PC-3 (cell line): ENCODE data around the gene TMEM181. TPM values are rescaled to one million over a fixed set of nuclear protein-coding genes. Genes with fewer than 3 reads are reported as not detected.
A peak's percentile ranks its signal among the peaks of the same experiment; 100 is the strongest.

Experiments used
- ATAC-seq: fragments of 200-7000 bp; cut with Tn5 transposase; 2 replicates; pipeline ENCODE4 v1.9.1; 2020; ENCODE audit warnings: mild to moderate bottlenecking, moderate library complexity
- BruUV-seq: library from RNA; stranded (reverse); fragments of 400-500 nt; replicated peaks from 2 replicates; lab custom pipeline; 2021; lab: Mats Ljungman, UMichigan
- CTCF ChIA-PET: fragments of 300-600 bp; sonication (Branson Sonifier 250); formaldehyde crosslinking; loops from one replicate; lab custom pipeline; 2022; ENCODE audit warnings: antibody characterized with exemption; lab: Charles Lee
- POLR2A ChIA-PET: fragments of 300-600 bp; sonication (Branson Sonifier 250); formaldehyde crosslinking; loops from one replicate; lab custom pipeline; 2022; ENCODE audit warnings: antibody characterized with exemption; ENCODE audit not compliant: unreplicated experiment; lab: Charles Lee
- DNase-seq: peaks from one replicate; pipeline ENCODE4 v3.0.0-alpha.2; 2015
- H2AFZ ChIP-seq: fragments of 300-600 bp; sonication (generic); 2 replicates; pipeline ENCODE4 v1.6.0; 2016; ENCODE audit warnings: antibody characterized with exemption, low read length
- H3F3A ChIP-seq: fragments of 300-600 bp; sonication (generic); one replicate; pipeline ENCODE4 v1.6.0; 2017; ENCODE audit warnings: antibody characterized with exemption, low read length, control low read depth, mild to moderate bottlenecking; ENCODE audit not compliant: unreplicated experiment
- H3K27ac ChIP-seq: fragments of 300-600 bp; sonication (generic); 2 replicates; pipeline ENCODE4 v1.5.1; 2016; ENCODE audit warnings: mild to moderate bottlenecking, low read length
- H3K27me3 ChIP-seq: fragments of 300-600 bp; sonication (generic); 2 replicates; pipeline ENCODE4 v1.6.1; 2016; ENCODE audit warnings: low read length, mixed read lengths
- H3K36me3 ChIP-seq: fragments of 300-600 bp; sonication (generic); 2 replicates; pipeline ENCODE4 v1.6.1; 2016; ENCODE audit warnings: low read depth, mixed run types, low read length, mixed read lengths
- H3K4me1 ChIP-seq: fragments of 300-600 bp; sonication (generic); 2 replicates; pipeline ENCODE4 v1.5.1; 2016; ENCODE audit warnings: low read length; ENCODE audit not compliant: insufficient read depth
- H3K4me2 ChIP-seq: fragments of 300-600 bp; sonication (generic); 2 replicates; pipeline ENCODE4 v1.6.0; 2016; ENCODE audit warnings: low read length
- H3K4me3 ChIP-seq: fragments of 300-600 bp; sonication (generic); 2 replicates; pipeline ENCODE4 v1.5.1; 2016; ENCODE audit warnings: mild to moderate bottlenecking, low read length, mixed read lengths
- H3K79me2 ChIP-seq: fragments of 300-600 bp; sonication (generic); 2 replicates; pipeline ENCODE4 v1.6.1; 2017; ENCODE audit warnings: low read length, mixed read lengths
- H3K9ac ChIP-seq: fragments of 300-600 bp; sonication (generic); 2 replicates; pipeline ENCODE4 v1.6.0; 2016; ENCODE audit warnings: mild to moderate bottlenecking, low read length
- H3K9me2 ChIP-seq: fragments of 300-600 bp; sonication (generic); replicated peaks from 2 replicates; pipeline ENCODE4 v1.6.1; 2016; ENCODE audit warnings: mixed run types, low read length, mixed read lengths
- H3K9me3 ChIP-seq: fragments of 300-600 bp; sonication (generic); 2 replicates; pipeline ENCODE4 v1.6.1; 2016; ENCODE audit warnings: low read length, mixed read lengths
- H4K20me1 ChIP-seq: fragments of 300-600 bp; sonication (generic); 2 replicates; pipeline ENCODE4 v1.6.1; 2016; ENCODE audit warnings: low read length, mixed read lengths
- CTCF ChIP-seq: fragments of 300-600 bp; sonication (generic); conservative IDR thresholded peaks from 2 replicates; pipeline ENCODE4 v1.5.1; 2017; ENCODE audit warnings: antibody characterized with exemption, low read depth, mild to moderate bottlenecking, low read length
- EZH2 ChIP-seq: fragments of 300-600 bp; sonication (generic); IDR thresholded peaks from one replicate; pipeline ENCODE4 v1.6.1; 2017; ENCODE audit warnings: antibody characterized with exemption, mild to moderate bottlenecking, low read length; ENCODE audit not compliant: unreplicated experiment
- EZH2phosphoT487 ChIP-seq: fragments of 300-600 bp; sonication (generic); IDR thresholded peaks from 2 replicates; pipeline ENCODE4 v1.6.1; 2018; ENCODE audit warnings: mild to moderate bottlenecking, antibody characterized with exemption, low read length, borderline replicate concordance
- intact Hi-C: fragments of 100-400 bp; cut with micrococcal nuclease; formaldehyde crosslinking; loops from 2 replicates; pipeline ENCODE4 v1.9.0; 2023
- total RNA-seq: library from RNA; depleted of rRNA; stranded (reverse); fragments of >200 nt; gene quantifications from 2 replicates; pipeline ENCODE4 v1.2.3, GENCODE V29; 2014

The TMEM181 gene
- total RNA-seq, 1 experiment from 2014 or later = 13.7 TPM

DNA sequence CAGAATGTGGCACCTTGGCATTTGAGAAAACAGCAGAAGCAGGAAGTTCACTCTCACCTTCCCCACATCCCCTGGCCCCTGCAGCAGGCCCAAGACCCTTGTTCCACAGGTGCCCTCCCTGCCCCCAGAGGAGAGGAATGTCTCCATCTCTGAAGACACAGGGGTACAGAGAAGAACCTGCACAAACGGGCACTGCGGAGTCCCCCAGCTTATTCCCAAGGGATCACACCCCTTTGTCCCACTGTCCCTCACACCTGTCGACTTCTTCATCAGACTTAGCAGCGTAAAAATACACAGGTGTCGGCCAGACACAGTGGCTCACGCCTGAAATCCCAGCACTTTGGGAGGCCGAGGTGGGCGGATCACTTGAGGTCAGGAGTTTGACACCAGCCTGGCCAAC is 42.9 kb upstream of the TMEM181 start:
- ATAC-seq (no peak), DNase-seq (no peak)
- Histone ChIP-seq H3K9me3 (no peaks in the 10 kb centered on the region), H3K4me2 (no peak overlapping the region), H4K20me1 (no peaks in the 10 kb centered on the region), H3K9ac (no peak overlapping the region), H3K4me3 (no peak overlapping the region), H3K79me2 (no peaks in the 10 kb centered on the region), H3K36me3 (no peaks in the 10 kb centered on the region), H3K4me1 (peaks cover 6% of the 10 kb centered on the region; the same call in 1 of the 2 replicates), H2AFZ (no peak overlapping the region), H3K27ac (no peak overlapping the region), H3K9me2 (no peaks in the 10 kb centered on the region), H3K27me3 (no peaks in the 10 kb centered on the region), H3F3A (no peaks in the 10 kb centered on the region)
- no peak for TF ChIP-seq CTCF
- no peak for TF ChIP-seq EZH2
- TF ChIP-seq EZH2phosphoT487 = no peak
- CTCF ChIA-PET = no interaction called here
- intact Hi-C loops = no loop called here
- no TSS peak for BruUV-seq
- POLR2A ChIA-PET = no interaction called here

- peaks cover 6% of the 10 kb centered on the region; the same call in 1 of the 2 replicates for H3K4me1 ChIP-seq
- no peak overlapping the region for H3K9ac ChIP-seq
- H3K9me2 ChIP-seq = no peaks in the 10 kb centered on the region
- TF ChIP-seq EZH2 (no peak), EZH2phosphoT487 (no peak), CTCF (no peak)
- intact Hi-C loops = no loop called here
- H3F3A ChIP-seq = no peaks in the 10 kb centered on the region
- no peak overlapping the region for H2AFZ ChIP-seq
- no peaks in the 10 kb centered on the region for H3K36me3 ChIP-seq
- ChIA-PET CTCF (no interaction called here), POLR2A (no interaction called here)
- H3K79me2 ChIP-seq = no peaks in the 10 kb centered on the region
- DNase-seq = no peak
- no peak overlapping the region for H3K4me3 ChIP-seq
- BruUV-seq = no TSS peak
- H3K4me2 ChIP-seq = peak overlapping the region; percentile 83
- ATAC-seq = no peak
- no peak overlapping the region for H3K27ac ChIP-seq
- no peaks in the 10 kb centered on the region for H4K20me1 ChIP-seq
- no peaks in the 10 kb centered on the region for H3K27me3 ChIP-seq
- H3K9me3 ChIP-seq = no peaks in the 10 kb centered on the region
Measured at GRCh38 chr6:158517581-158517980, 42.3 kb upstream of the TMEM181 start.
